ENCODE measurements around the gene EID3. TPM values are rescaled to one million over a fixed set of nuclear protein-coding genes. Genes with fewer than 3 reads are reported as not detected.
"Not testable (repeated sequence)": the region's sequence is repeated elsewhere in the genome, so short reads cannot be mapped to it uniquely, and the experiment has no call there.

EID3 gene
- total RNA-seq: 3.8 TPM

DNA sequence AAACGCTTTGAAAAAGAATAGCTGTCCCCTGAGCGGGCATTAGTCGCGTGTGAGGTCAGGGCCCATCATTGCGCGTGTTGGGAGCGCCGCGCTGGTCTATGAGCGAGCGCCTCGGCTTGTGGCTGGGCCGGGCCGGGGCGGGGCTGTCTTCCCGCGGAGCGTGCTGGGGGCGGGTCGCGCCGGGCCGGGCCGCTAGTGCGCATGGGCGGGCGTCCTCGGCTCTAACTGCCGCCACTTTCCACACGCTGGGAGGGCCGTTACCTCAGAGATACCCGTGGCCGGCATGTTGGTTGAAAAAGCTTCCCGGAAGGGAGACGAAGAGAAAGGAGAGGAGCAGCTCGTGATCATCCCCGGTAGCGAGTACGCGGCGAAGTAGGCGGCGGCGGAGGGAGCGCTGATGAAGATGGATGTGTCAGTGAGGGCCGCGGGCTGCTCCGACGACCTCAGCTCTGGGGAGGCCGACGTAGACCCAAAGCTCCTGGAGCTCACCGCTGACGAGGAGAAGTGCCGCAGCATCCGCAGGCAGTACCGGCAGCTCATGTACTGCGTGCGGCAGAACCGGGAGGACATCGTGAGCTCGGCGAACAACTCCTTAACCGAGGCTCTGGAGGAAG lies at the start of gene EID3:
EID3 (plus strand) TSS at position 202 of the 614 bp plus-strand sequence; CDS start at position 398, 196 bp downstream.
- peak; percentile 94 for DNase-seq

DNA sequence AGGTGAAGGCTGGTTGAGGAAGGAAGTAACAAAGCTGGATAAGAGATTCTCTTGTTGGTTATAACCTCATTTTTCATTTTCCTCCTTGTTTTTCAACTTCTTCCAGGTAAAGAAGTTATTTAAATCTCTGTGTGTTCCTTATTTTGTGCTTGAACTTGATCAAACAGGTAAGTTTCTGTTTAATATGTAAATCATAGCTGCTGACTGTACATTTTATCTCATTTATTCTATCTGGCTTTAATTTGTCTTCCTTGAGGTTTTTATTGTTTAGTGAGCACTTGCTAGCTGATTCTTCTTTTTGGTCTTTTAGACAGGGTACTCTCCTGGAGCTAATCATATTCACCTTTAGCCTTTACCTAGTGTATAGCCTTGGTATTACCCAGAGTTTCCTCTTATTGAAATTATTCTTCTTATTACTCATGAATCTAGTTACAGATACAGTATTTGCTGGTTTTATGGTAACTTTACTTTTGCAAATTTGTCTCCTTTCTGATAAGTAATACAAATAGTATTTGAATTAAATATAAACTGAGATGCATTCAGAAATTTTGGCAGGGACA lies 45.5 kb upstream of the EID3 start:
- no peak for DNase-seq

DNA sequence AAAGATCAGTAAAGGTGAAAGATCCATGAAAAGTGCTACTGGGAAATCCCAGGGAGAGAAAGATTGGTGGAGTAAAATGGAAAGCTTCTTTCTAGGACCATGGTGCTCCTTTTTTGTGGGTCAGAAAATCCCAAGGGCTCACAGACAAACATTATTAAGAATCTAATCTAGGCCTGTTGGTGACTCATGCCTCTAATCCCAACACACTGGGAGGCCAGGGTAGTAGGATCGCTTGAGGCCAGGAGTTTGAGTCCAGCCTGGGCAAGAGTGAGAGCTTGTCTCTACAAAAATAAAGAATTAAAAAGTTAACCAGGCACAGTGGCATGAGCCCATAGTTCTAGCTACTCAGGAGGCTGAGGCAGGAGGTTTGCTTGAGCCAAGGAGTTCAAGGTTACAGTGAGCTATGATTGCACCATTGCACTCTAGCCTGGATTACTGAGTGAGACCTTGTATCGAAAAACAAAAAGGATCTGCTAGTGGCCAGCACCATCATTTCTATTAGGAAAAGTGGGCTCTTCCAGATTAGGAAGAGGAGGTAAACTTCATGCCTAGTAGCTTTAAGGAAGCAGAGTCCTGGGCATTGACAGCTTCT lies 45.0 kb upstream of the EID3 start:
- no peak for DNase-seq

DNA sequence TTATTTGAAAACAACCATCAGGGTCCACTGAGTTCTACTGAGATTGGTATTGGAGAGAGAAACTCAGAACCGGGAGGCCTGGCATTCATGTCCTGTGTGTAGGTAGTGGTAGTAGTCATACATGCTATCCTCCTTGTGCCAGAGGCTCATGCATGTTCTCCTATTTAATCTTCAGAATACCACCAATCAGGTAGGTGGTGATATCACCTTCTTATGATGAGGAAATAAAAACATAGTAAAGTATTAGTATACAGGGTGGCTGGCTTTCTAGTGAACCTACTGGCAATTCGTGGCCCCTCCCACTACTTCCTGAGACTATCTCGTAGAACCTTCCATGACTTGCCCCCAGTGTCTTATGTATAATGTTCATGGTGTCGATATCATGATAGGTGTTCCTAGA lies 40.5 kb upstream of the EID3 start:
- no peak for DNase-seq

DNA sequence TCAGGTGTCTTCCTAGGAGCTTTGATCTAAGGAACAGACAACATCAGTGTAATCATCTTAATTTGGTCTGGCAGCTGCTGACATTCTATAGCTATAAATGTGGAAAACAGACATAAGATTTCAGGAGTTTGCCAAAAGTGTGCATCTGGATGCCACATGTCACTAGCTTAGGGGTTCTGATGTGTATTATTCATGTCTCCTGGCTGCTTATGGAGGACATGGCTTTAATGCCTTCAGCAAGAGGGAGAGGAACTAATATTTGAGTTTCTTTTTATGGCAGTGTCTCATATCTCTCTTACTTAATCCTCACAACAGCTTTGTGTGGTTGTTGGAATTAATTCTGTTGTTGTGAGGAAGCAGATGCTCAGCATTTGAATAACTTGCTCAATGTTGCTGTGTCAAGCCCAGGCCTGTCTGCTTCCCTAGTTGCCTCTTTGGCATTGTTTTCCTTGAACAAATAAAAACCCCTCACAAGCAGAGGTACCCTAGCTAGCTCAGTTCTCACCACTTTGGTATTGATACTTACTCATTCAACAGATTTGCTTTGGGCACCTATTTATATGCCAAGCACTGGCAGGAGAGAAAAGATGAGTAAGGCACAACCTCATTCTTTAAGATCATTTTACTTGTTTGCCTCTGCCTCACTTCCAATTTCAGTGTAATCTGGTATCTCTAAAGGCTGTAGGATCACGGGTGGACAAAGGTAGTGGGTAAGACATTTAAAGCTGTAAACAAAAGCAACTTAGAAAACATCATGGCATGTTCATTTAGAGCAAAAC lies 39.8 kb upstream of the EID3 start:
- peak; percentile 50 for DNase-seq

DNA sequence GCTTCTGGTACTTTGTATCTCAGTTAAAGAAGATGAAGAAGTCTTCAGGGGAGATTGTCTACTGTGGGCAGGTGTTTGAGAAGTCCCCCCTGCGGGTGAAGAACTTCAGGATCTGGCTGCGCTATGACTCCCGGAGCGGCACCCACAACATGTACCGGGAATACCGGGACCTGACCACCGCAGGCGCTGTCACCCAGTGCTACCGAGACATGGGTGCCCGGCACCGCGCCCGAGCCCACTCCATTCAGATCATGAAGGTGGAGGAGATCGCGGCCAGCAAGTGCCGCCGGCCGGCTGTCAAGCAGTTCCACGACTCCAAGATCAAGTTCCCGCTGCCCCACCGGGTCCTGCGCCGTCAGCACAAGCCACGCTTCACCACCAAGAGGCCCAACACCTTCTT lies 38.1 kb upstream of the EID3 start:
- not testable (repeated sequence) for DNase-seq

DNA sequence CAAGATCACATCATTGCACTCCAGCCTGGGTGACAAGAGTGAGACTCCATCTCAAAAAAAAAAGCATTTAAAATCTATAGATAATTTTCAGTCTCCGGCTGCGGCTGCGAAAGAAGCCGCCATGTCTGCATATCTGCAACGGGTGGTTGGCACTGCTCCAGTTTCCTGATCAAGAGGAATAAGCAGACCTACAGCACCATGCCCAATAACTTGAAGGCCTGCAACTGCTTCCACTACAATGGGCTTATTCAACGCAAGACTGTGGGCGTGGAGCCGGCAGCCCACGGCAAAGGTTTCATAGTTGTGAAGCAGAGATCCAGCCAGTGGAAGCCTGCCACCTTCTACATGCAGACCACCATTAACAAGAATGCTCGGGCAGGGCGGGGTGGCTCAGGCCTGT lies 30.6 kb upstream of the EID3 start:
- no peak for DNase-seq

DNA sequence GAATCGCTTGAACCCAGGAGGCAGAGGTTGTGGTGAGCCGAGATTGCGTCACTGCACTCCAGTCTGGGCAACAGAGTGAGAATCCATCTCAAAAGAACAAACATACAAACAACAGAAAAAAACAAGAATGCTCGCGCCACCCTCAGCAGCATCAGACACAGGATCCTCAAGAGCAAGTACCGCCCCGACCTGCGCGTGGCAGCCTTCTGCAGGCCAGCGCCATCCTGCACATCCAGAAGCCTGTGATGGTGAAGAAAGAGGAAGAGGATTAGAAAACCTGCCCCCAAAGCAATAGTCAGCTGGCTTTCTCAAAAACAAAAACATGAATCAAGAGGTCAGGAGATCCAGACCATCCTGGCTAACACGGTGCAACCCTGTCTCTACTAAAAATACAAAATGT lies 30.0 kb upstream of the EID3 start:
- DNase-seq: no peak

DNA sequence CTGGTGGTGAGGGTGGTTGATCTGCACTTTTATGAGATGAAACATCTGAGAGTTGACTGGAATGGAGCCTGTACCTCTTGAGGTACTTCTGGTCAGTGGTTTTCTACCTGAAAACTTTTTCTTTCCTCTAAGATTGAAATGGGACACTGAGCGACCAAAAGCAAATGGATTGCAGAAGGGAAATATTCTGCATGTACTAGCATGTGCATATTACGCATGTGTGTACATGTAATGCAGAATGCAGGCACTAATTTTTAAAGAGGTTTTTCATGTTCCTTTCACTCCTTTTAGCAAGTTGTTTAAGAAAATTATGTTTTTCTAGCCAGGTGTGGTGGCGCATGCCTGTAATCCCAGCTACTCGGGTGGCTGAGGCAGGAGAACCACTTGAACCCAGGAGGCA lies 28.7 kb upstream of the EID3 start:
- no peak for DNase-seq

DNA sequence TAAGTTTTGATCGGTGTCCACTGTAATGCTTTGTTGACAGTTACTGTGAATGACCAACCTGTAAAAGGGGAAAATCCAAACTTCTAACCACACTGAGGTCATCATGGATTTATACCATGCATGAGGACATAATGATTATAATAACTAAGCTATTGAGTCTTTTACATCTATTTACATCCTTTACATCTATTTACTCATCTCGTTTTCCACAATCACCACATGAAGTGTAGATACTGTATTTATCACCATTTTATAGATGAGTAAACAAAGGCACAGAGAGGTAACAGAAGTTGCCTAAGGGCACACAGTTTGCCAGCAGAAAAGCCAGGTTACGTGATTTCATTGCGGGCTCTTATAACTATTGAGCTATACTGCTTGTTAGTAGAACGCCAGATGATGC lies 27.9 kb upstream of the EID3 start:
- DNase-seq: no peak

DNA sequence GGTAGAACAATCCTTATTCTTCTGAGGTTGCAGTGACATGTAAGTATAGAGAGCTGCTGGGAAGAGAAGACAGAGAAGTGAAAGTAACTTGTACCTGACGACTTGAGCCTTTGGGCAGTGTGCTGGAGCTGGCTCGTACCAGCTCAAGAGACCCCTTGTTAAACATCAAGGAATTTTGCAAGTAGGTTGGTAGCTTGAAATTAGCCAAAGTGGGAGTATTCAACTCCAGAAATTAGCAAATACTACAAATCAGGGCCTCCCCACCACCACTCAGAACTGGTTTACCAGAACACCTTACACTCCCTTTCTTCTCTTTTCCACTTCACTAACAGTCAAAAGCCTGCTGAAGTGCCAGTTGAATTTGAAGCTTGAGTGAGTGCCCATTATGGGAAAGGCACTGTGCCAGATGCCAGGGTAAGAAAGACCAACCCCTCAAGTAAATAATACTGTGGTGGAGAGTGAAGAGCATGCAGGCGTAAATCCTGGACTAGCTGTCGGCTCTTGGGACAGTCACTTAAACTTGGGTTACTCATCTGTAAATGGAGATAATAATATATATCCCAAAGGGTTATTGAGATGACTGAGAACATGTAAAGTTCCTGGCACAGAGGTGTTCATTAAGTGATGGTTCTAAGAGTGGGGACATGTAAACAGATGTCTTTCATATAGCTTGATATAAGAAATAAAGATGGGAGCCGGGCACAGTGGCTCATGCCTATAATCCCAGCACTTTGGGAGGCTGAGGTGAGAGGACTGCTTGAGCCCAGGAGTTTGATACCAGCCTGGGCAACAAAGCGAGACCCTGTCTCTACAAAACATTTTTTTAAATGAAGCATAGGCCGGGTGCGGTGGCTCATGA lies 27.0 kb upstream of the EID3 start:
- peak; percentile 29 for DNase-seq

DNA sequence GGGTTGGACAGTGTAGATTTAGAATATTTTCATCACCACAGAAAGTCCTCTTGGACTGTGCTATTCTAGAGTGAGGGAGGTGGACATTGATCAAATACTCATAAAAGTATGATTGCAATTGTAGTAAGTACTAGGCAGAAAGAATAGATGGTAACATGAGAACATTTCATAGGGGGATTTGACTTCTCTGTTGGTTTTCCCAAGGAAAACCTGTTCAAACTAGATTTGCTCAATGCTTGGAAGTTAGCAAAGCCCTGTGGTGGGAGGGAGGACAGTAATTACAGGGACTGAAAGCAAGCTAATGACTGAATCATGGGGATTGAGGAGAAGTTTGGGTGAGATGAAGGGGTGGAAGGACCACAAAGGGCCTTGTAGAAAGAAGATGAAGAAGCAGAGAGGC lies 24.4 kb upstream of the EID3 start:
- DNase-seq: no peak

DNA sequence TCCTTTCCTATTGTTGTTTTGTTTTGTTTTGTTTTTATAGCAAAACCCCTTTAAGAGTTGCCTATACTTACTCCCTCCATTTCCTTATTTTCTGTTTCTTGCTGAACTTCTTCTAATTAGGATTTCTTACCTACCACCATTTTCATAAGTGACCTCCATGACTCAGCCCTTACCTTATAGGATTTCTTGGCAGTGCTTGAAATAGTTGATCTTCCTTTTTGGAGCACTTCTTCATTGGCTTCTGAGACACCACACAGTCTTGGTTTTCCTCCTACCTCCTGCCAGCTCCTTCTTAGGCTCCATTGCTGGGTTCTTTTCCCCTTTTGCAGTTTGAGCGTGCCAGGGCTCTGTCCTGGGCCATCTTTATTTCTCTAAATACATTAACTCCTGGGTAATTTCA lies 23.4 kb upstream of the EID3 start:
- DNase-seq: no peak

DNA sequence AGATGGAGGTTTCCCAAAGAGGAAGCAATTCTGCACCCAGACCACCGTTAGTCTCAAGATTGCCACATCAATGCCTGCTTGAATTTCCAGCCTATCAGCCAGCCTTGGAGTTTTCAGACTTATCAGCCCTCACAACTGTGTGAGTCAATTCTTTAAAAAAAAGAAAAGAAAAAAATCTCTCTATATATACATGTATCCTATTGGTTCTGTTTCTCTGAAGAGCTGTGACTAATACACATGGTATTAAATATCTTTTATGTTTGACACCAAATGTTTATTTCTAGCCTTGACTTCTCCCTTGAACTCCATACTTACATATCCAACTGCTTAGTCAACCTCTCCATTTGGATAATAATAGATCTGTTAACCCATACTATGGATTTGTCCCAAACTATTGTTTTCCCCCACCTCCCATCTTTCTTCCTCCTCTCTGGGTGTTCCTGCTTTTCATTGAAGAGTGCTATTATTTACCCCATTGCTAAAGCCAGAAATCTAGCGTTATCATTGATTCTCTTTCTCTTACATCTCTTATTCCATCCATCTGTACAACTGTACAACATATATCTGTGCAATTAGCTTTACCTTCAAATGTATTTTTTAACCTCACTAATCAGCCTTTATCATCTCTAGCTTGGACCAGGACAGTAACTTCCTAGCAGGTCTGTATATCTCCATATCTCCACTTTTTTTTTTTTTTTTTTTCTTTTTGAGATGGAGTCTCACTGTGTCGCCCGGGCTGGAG lies 22.7 kb upstream of the EID3 start:
- DNase-seq: no peak

DNA sequence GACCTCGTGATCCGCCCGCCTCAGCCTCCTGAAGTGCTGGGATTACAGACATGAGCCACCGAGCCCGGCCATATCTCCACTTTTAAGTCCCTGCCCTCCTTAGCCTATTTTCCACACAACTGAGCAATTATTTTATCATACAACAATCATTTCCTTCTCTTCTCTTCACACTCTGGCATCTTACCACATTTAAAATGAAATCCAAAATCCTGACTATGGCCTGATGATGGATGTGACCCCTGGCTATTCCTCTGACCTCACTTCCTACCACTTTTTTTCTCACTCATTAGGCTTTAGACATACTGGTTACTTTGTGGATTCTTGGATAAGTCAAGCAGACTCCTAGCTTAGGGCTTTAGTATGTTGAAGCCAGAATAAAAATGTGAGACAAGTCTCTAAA lies 21.9 kb upstream of the EID3 start:
- no peak for DNase-seq

DNA sequence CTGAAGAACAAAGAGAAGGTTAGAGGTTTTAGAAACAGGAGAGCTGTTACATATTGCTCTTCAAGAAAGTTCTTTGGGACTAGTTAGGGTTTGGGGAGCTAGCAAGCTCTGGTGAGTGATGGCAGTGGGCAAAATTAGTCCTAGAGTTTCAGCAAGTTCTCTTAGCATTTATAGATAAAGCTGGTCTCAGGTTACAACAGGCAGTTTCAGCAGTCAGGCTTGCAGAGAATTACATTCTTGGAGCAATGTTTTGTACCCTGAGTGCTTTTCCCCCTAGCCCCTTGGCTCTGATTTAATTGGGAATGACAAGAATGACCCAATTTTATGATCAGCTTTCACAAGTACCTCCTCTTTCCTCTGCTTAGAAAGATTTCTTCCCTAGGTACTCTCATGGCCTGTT lies 21.4 kb upstream of the EID3 start:
- DNase-seq: no peak

DNA sequence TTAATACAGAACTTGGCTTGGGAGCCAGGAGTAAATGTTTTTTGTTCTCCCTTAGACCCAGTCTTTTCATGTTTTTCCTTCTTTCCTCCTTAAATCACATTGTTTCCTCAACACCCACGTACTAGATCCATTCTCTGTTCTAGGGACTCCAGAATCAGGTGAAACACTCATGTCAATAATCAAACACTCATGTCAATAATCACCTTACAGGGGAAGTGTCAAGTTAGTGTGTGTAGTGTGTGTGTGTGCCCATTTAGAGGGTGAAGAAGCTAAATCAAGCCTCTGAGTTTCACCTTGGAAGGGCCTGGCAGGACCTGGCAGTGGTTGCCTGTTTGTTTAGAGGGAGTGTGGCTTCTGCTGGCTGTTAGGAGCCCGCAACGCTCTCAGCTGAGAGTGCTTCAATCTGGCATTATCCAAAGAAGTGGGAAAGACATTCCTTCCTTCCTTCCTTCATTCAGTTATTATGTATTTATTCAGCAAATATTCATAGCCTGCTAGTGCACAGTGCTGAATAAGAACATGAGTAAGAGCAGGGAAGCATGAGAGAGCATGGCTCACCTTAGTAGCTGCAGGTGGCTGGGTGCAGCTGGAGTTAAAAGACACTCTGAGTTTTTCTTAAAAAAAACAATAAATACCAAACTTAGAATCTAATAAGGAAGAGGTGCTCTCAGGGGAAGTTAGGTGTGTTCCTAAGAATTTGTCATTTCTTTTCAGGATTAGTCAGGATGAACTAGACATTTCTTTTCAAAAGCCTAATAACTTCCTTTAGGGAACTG lies 17.6 kb upstream of the EID3 start:
- no peak for DNase-seq

DNA sequence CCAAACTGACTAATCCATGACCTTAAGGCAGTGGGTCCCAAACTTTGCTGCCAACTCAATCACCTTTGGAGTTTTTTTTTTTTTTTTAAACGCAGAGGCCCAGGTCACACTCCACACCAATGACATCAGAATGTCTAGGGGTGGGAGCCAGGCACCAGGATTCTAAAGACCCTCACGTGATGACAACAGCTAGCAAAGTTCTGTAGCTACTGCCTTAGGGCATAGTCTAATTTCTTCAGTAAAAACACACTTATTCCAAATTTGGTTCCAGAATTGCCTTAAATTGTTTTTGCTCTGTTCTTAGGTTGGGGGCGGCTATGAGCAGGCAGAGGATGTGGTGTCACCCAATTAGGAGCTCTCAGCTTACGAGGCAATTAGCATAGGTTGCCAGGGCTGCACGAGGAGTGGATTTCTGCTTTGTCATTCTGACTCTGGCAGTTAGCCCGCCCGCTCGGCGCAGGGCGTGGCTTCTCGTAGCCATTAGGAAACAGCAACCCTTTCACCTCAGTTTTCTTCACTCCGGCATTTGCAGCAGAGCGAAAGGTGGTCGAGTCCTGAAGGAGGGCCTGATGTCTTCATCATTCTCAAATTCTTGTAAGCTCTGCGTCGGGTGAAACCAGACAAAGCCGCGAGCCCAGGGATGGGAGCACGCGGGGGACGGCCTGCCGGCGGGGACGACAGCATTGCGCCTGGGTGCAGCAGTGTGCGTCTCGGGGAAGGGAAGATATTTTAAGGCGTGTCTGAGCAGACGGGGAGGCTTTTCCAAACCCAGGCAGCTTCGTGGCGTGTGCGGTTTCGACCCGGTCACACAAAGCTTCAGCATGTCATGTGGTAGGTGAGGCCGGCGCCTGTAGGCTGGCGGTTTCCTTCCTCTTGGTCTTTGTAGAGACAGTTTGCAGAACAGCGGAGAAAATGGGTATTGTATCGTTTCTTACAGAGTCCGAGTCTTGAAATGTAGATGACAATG lies 16.7 kb upstream of the EID3 start:
- DNase-seq: peak; percentile 97

DNA sequence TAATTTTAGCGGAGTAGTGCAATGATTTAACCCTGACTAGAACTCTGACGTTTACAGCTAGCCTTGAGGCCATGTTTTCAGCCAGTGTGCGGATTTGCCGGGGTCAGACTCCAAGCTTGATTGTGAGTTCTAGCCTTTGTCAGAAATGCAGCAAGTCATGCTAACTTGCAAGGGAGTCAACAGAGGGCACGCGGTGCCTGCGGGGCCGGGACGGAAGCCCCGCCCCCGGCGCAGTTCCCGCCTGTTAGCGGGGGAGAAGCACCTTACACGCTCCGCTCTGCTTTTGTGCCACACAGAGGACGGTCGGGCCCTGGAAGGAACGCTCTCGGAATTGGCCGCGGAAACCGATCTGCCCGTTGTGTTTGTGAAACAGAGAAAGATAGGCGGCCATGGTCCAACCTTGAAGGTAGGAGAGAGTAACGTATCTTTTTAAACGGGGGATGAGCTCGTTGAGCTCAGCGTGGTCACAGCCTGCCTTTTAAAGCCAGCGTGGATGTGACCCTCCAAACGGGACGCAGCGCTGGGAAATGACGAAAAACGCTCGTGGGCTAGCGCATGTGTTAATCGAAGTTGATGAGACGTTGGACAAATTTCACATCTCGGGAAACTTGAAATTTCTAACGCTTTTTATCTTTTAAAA lies 14.8 kb upstream of the EID3 start:
- peak; percentile 89 for DNase-seq
